ENCODE results near the gene TRPV3. TPM values are rescaled to one million over a fixed set of nuclear protein-coding genes. Genes with fewer than 3 reads are reported as not detected.

Gene TRPV3
- total RNA-seq, 1 experiment from 2014 or later: 3.6 TPM

GRCh38 chr17:3528880-3529511 is 28.6 kb downstream of the TRPV3 start:
- Histone ChIP-seq H3K4me2 (ENCODE audit: low read length) (no peak overlapping the region), H3F3A (ENCODE audit: low read length, unreplicated experiment) (no peaks in the 10 kb centered on the region), H3K9me2 (replicated peaks; ENCODE audit: low read length) (no peaks in the 10 kb centered on the region), H2AFZ (ENCODE audit: low read length) (no peak overlapping the region), H4K20me1 (ENCODE audit: low read length) (no peaks in the 10 kb centered on the region), H3K27me3 (ENCODE audit: low read length) (no peaks in the 10 kb centered on the region), H3K36me3 (ENCODE audit: low read depth, low read length) (no peaks in the 10 kb centered on the region), H3K9me3 (ENCODE audit: low read length) (no peaks in the 10 kb centered on the region), H3K4me1 (ENCODE audit: insufficient read depth, low read length) (no peaks in the 10 kb centered on the region), H3K79me2 (ENCODE audit: low read length) (no peaks in the 10 kb centered on the region), H3K27ac (ENCODE audit: low read length) (no peak overlapping the region), H3K9ac (ENCODE audit: low read length) (no peak overlapping the region), H3K4me3 (ENCODE audit: low read length) (no peak overlapping the region)
- no peak for DNase-seq
- no TSS peak for BruUV-seq (replicated peaks)
- TF ChIP-seq CTCF (conservative IDR thresholded peaks at IDR 0.05; ENCODE audit: low read depth, low read length) (no peak), EZH2phosphoT487 (IDR thresholded peaks at IDR 0.05; ENCODE audit: borderline replicate concordance, low read length) (no peak), EZH2 (IDR thresholded peaks at IDR 0.05; ENCODE audit: low read length, unreplicated experiment) (no peak)
- intact Hi-C loops (cut with micrococcal nuclease): no loop called here
- ATAC-seq: no peak
- POLR2A ChIA-PET (ENCODE audit: unreplicated experiment): no interaction called here
- CTCF ChIA-PET: no interaction called here

GRCh38 chr17:3528403-3528851 is 29.2 kb downstream of the TRPV3 start:
- DNase-seq (no peak), ATAC-seq (no peak)
- CTCF ChIA-PET: no interaction called here
- intact Hi-C loops (cut with micrococcal nuclease): no loop called here
- no TSS peak for BruUV-seq (replicated peaks)
- Histone ChIP-seq H3K27me3 (ENCODE audit: low read length) (no peaks in the 10 kb centered on the region), H3K79me2 (ENCODE audit: low read length) (no peaks in the 10 kb centered on the region), H3K9me3 (ENCODE audit: low read length) (no peaks in the 10 kb centered on the region), H3K9me2 (replicated peaks; ENCODE audit: low read length) (no peaks in the 10 kb centered on the region), H2AFZ (ENCODE audit: low read length) (no peak overlapping the region), H4K20me1 (ENCODE audit: low read length) (no peaks in the 10 kb centered on the region), H3K4me1 (ENCODE audit: insufficient read depth, low read length) (no peaks in the 10 kb centered on the region), H3K4me3 (ENCODE audit: low read length) (no peak overlapping the region), H3K4me2 (ENCODE audit: low read length) (no peak overlapping the region), H3K27ac (ENCODE audit: low read length) (no peak overlapping the region), H3F3A (ENCODE audit: low read length, unreplicated experiment) (no peaks in the 10 kb centered on the region), H3K36me3 (ENCODE audit: low read depth, low read length) (no peaks in the 10 kb centered on the region), H3K9ac (ENCODE audit: low read length) (no peak overlapping the region)
- TF ChIP-seq EZH2phosphoT487 (IDR thresholded peaks at IDR 0.05; ENCODE audit: borderline replicate concordance, low read length) (no peak), EZH2 (IDR thresholded peaks at IDR 0.05; ENCODE audit: low read length, unreplicated experiment) (no peak), CTCF (conservative IDR thresholded peaks at IDR 0.05; ENCODE audit: low read depth, low read length) (no peak)
- POLR2A ChIA-PET (ENCODE audit: unreplicated experiment): no interaction called here

GRCh38 chr17:3527896-3528295 is 29.7 kb downstream of the TRPV3 start:
- Histone ChIP-seq H3K9me2 (replicated peaks; ENCODE audit: low read length) (no peaks in the 10 kb centered on the region), H3K27me3 (ENCODE audit: low read length) (no peaks in the 10 kb centered on the region), H3K4me3 (ENCODE audit: low read length) (no peak overlapping the region), H3K9me3 (ENCODE audit: low read length) (no peaks in the 10 kb centered on the region), H3K36me3 (ENCODE audit: low read depth, low read length) (no peaks in the 10 kb centered on the region), H3K27ac (ENCODE audit: low read length) (no peak overlapping the region), H2AFZ (ENCODE audit: low read length) (no peak overlapping the region), H3K9ac (ENCODE audit: low read length) (no peak overlapping the region), H3K4me1 (ENCODE audit: insufficient read depth, low read length) (no peaks in the 10 kb centered on the region), H4K20me1 (ENCODE audit: low read length) (no peaks in the 10 kb centered on the region), H3F3A (ENCODE audit: low read length, unreplicated experiment) (no peaks in the 10 kb centered on the region), H3K4me2 (ENCODE audit: low read length) (no peak overlapping the region), H3K79me2 (ENCODE audit: low read length) (no peaks in the 10 kb centered on the region)
- POLR2A ChIA-PET (ENCODE audit: unreplicated experiment): no interaction called here
- intact Hi-C loops (cut with micrococcal nuclease): no loop called here
- no TSS peak for BruUV-seq (replicated peaks)
- no peak for DNase-seq
- TF ChIP-seq EZH2 (IDR thresholded peaks at IDR 0.05; ENCODE audit: low read length, unreplicated experiment): no peak
- no peak for TF ChIP-seq EZH2phosphoT487 (IDR thresholded peaks at IDR 0.05; ENCODE audit: borderline replicate concordance, low read length)
- TF ChIP-seq CTCF (conservative IDR thresholded peaks at IDR 0.05; ENCODE audit: low read depth, low read length): no peak
- ATAC-seq: no peak
- CTCF ChIA-PET: no interaction called here
